Vagina (tissue), 2 donors: ENCODE measurements around the gene PARVB.

Experiments used
- POLR2A ChIP-seq, 2 donors: fragments of 450-650 bp; IDR thresholded peaks; one replicate each; pipeline ENCODE4 v1.6.1; 2017; ENCODE audit warnings: antibody characterized with exemption in 2 of 2, mild to moderate bottlenecking in 2 of 2, moderate library complexity in 2 of 2
- POLR2AphosphoS5 ChIP-seq, 2 donors: sonication (generic); formaldehyde crosslinking; IDR thresholded peaks; one replicate each; pipeline ENCODE4 v1.9.0; 2017; ENCODE audit warnings: antibody characterized with exemption in 2 of 2, mild to moderate bottlenecking in 2 of 2, low read depth in 1 of 2; ENCODE audit not compliant: insufficient read depth in 1 of 2
- TF ChIP-seq, protein P1 (sequence below), 3 experiments: fragments of 450-650 bp in 2 of 3; fragments of 200-600 bp in 1 of 3; sonication (generic) in 1 of 3; IDR thresholded peaks; one replicate each; pipeline ENCODE4 v1.5.1; 2017 to 2019; ENCODE audit warnings: antibody characterized with exemption in 3 of 3, mild to moderate bottlenecking in 2 of 3, moderate library complexity in 2 of 3

DNA sequence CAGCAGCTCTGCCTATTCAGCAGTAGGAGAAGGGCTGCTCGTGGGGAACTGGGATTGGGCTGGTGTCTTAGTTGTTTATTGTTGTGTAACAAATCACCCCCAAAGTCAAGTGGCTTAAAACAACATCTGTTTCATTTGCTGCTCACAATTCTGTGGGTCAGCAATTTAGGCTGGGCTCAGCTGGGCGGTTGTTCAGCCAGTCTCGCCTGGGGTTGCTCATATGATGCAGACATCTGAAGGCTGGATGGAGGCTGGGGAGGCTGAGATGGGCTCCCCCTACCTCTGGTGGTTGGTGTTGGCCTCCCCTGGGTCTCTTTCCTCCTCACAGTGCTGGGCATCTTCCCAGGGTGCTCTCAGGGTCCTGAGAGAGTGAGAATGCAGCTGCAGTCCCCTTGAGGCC is 113.3 kb downstream of the PARVB start:
- TF ChIP-seq, protein P1, sequence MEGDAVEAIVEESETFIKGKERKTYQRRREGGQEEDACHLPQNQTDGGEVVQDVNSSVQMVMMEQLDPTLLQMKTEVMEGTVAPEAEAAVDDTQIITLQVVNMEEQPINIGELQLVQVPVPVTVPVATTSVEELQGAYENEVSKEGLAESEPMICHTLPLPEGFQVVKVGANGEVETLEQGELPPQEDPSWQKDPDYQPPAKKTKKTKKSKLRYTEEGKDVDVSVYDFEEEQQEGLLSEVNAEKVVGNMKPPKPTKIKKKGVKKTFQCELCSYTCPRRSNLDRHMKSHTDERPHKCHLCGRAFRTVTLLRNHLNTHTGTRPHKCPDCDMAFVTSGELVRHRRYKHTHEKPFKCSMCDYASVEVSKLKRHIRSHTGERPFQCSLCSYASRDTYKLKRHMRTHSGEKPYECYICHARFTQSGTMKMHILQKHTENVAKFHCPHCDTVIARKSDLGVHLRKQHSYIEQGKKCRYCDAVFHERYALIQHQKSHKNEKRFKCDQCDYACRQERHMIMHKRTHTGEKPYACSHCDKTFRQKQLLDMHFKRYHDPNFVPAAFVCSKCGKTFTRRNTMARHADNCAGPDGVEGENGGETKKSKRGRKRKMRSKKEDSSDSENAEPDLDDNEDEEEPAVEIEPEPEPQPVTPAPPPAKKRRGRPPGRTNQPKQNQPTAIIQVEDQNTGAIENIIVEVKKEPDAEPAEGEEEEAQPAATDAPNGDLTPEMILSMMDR (IDR thresholded peaks at IDR 0.05): no peak
- TF ChIP-seq POLR2A (IDR thresholded peaks at IDR 0.05) (no peak), POLR2AphosphoS5 (IDR thresholded peaks at IDR 0.05; ENCODE audit: insufficient read depth in 1 of 2, low read depth in 1 of 2) (no peak)
